HG03025 (cell line): Measurements from ENCODE around the gene KIAA0753.

Experiments
- ATAC-seq: cut with Tn5 transposase; IDR thresholded peaks from one replicate; pipeline ENCODE4 v1.9.1; 2021; ENCODE audit warnings: mild to moderate bottlenecking, moderate library complexity; ENCODE audit not compliant: unreplicated experiment, low FRiP score

The KIAA0753 gene

DNA sequence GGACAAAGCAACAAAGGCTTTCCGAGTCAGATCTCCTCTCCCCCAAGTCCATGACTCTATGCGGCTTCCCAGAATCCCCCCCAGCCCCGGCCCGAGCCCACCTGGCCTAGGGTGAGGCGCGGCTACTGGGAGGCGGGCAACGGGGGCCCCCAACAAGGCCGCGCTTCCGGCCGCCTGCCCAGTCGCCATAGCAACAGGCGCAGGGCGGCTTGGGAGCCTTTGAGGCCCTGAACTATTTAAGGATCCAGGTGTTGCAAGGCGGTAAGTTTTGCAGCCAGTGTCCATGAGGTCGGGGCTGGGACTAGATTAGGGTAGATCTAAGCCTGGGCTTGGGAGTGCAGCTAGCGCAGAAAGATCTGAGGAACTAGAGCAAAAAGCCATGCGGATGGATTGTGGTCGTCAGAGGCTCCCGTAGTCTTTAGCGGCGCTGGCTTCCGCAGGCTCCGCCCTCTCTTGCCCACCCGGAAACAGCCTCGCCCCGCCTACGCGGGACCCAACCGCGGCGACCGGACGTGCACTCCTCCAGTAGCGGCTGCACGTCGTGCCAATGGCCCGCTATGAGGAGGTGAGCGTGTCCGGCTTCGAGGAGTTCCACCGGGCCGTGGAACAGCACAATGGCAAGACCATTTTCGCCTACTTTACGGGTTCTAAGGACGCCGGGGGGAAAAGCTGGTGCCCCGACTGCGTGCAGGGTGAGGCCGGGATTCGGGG is at the start of gene KIAA0753, which contains the start of gene TXNDC17:
Gene KIAA0753, minus strand, starts transcription at position 176 of the 711 bp plus-strand sequence. CDS start 5,608 bp downstream, outside the sequence.
Gene TXNDC17, plus strand, starts transcription at position 525 of the 711 bp plus-strand sequence. Its CDS starts 23 bp downstream, at position 548.
- peak; percentile 78 for ATAC-seq

DNA sequence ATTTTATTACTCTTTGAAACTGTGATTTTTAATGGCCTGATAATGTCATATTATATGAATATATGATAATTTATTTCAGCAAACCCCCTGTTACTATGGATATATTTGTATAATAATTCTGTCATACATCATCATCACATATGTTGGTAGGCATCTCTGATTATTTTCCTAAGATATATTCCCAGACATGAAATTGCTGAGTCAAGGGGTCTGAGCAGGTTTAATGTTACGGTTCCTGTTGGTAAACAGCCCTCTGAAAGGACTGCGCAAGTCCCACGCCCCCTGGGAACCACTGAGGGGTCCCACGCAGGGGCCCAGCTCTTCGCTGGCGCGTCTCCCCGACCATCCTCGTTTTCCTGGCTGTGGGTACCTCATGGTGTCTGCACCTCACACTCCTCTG is 48.4 kb upstream of the KIAA0753 start:
- no peak for ATAC-seq

DNA sequence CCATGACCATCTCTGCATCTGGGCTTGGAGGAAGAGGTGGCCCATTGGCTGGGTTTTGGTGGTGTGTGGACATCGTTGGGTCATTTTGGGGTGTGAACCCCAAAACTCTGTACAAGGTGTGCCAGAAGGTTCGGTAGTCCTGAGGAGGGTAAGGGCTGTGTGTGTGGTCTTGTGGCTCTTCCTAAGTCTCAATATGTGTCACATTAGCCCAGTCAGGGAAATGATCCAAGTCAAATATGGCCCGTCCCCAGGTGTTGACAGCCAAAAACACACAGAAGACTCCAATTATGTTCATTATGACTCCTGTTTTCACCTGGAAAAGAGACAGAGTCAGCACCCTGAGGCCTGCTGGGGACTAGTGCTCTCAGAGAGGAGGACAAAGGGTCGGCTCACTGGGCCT is 45.5 kb upstream of the KIAA0753 start:
- ATAC-seq = no peak

DNA sequence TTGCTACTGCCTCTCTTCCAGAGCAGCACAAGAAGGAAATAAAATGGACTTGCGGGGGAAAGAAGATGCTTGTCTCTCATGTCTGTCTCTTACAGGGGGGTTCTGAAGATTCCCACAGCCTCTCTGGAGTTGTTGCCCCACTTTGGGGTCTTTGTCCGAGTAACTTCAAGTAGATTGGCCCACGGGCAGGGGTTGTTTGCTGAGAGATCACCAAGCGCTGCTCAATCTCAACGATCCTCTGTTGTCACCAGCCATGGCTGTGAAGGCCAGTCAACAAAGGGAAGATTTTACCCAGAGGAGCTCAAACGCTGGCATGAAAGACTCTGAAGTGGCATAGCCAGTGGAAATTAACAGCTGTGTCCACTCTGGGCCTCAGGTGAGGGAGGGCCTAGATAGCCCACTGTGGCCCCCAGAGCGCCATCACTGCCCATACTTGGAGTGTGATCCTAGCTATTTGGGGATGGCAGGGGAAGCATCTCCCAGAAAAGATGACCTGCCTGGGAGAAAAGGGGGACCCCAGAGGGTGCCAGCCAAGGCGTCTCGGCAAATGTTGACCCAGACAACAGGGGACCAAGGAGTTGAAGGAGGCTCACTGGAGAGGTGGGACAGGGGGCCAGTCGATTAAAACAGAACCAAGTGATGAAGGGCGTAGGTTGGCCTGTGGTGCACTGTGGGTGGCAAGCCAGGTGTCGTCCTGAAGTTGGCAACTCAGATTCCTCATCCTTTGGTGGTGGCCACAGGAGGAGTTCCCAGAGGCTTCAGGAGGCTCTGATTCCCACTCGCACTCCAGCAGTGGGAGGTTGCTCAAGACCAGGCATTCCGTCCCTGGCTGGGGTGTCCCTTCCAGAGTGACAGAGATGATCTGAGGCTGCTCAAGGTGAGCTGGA is 44.6 kb upstream of the KIAA0753 start:
- no peak for ATAC-seq

DNA sequence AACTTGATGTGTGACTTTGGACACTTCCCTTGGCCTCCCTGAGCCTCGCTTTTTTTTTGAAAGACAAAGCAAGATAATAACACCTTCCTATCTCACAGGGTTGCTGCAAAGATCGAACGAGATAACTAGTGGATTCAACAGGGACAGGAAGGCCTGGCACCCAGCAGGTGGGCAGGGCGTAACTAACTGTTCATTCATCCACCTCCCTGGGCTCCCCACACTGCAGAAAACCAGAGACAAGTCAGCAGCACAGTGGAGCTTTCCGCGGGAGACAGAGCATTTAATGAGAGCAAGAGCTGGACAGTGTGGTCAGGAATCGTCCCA is 43.9 kb upstream of the KIAA0753 start:
- ATAC-seq = no peak

DNA sequence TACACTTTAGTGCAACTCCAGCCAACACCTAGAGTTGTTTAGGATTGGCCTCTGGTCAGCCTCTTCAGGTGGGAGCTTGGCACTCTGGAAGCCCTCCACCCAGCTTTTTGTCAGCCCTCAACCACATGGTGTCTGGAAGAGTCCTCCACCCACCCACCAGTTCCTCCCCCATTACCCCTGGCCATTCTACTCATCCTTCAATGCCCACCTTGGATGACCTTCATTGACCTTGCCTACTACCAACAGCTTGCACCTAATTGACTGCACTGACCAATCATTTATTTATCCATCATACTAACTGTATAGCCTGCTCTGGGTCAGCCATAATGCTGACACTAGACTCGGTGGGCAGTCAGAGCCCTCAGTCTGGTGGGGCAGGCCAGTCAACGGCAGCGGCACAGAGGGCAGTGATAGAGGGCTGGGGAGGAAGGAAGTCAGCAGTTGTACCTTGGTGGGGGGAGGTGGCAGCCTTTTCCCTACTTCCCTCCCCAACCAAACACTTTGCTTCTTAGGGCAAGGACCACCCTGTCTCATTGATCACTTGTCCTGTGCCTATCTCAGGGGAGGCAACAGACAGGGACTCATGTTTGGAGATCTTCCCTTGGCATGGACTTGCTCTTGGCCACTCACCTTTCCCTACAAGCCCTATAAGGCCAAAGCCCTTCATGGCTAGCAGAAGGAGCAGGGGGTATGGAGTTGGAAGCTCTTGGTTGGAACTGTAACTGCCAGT is 43.4 kb upstream of the KIAA0753 start:
- no peak for ATAC-seq

DNA sequence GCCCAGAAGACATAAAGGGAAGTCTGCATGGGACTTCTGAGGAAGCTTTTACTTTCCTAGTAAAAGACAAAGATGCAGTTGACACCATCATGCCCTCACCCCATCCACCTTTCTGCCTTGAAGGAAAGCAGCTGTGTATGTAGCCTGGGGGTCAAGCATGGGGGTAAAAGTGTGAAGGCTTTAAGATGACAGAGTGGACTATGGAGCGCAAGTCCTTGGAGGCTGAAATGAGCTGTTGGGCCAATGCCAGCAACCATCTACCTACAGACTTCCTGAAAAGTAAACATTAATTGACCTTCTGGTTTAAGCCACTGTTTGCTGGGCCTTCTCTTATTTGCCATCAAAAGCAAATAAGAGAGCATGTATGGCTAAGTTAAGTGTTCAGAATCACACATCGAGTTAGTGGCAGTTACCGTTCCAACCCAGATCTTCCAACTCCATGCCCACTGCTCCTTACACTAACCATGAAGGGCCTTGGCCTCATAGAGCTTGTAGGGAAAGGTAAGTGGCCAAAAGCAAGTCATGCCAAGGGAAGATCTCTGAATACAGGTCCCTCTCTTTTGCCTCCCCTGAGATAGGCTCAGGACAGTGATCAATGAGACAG is 42.7 kb upstream of the KIAA0753 start:
- no peak for ATAC-seq

DNA sequence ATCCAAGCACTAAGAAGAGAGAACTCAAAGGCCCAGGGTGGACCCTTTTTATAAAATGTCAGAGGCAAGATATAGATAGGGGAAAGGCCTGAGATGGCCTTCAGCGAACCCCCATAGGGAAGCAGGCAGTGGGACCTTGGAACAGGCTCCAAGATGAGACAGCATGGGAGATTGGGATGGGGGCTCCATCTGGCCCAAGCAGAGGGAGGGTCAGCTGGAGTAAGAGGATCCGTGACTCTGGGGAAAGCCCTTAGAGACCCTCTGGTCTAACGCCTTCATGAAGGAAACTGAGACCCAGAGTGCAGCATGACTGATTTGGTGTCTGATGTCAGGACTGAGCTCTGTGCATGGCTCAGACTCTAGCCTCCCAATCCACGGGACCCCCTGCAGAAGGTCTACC is 41.8 kb upstream of the KIAA0753 start:
- no peak for ATAC-seq

DNA sequence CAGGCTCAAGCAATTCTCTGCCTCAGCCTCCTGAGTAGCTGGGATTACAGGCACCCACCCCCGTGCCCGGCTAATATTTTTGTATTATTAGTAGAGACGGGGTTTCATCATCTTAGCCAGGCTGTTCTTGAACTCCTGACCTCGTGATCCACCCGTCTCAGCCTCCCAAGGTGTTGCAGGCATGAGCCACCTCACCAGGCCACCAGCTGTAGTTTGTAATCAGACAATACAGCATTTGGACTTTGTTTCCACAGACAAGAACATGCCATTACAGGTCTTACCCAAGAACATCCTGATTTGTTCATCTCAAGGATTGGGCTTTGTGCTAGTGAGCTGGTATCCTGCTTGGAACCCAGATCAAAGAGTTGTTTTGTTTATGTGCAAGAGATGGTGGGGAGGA is 41.2 kb upstream of the KIAA0753 start:
- ATAC-seq = no peak

DNA sequence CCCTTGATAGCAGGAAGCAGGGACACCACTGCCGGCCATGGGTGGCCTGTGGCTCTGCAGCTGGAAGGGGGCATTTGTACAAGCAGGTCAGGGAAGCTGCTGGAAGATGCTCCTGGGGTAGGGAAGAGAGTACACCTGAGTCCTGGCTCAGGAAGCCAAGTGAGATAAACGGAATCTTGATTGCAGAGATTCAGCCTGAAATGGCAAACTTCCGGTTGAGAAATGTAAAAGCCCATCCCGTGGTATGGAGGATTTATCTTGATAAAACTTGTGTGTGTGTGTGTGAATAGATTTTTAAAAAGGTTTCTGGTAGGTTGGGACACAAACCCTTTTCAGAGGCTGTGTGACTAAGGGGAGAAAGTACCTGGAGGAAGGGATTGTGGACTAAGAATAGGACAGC is 40.7 kb upstream of the KIAA0753 start:
- ATAC-seq = no peak

DNA sequence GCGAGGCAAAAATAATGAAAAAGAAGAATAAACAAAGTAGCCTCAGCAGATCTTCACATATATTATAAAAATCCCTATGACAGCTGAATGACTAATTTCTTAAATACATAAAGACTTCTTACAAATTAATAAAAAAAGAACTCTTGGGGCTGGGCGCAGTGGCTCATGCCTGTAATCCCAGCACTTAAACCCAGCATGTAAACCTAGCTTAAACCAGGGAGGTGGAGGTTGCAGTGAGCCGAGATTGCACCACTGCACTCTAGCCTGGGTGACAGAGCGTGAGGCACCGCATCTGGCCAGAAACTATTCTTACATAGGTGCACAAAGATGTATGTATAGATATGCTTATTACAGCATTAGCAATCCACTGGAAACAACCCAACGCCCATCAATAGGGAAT is 38.7 kb upstream of the KIAA0753 start:
- ATAC-seq = no peak

DNA sequence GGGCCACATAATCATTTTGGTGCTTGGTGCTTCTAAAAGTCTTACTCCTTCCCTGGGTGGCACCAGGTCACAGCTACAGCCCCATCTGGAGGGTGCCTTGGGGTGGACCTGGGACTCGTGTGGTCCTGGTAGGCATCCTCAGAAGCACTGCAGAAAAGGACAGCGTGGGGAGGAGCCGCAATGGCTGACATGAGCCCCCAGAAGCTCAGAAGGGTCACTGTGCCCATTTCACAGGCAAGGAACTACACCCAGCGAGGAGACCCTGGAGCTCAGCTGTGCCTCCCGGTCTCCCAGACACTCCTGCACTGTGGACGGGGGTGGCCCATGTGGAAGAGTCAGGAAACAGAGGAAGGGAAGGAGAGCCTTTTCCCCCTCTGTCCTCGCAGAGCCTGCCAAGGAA is 37.4 kb upstream of the KIAA0753 start:
- ATAC-seq = no peak

DNA sequence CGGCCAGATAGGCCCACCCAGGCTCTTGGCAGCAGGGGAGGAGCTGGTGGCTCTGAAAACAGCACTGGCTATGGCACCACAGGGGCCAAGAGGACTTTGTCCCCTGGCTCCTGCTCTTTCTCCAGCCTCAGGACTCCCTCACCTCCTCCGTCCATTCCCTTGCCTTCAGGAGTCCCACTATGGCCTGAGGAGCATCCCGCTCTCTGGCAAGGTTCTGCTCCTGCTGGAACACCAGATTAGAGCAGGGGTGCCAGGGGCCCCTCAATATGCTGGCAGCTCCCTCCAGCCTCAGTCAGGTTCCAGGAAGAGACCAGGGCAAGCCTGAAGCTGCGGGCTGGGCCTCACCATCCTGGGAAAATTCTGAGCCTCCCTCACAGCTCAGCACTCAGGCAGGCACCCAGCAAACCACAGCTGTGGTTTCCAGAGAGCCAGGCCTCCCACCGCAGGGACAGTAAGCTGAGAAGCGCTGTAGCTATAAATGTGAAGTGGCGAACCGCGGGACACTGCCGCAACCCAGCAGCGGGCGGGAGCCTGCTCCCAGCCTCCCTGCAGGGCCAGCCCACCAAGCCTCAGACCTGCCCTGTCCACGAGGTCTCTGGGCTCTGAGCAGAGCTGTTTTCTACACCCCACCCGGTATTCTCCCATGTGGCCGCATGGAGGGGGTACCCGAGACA is 36.8 kb upstream of the KIAA0753 start:
- ATAC-seq = no peak

DNA sequence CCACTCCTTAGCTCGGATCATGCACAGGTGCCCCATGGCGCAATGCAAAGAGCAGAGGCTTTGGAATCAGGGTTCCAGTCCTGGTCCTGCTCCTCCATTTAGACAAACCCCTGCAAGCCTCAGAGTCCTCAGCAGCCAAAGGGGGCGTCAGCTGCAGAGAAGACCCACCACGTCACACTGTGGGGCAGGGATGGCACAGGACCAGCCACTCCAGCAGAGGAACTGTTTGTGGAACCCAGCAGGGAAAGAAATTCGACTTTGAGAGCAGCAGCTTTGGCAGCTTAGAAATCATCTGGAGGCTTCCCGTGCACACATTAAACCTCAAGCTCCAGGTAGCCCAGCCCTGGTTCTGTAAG is 36.3 kb upstream of the KIAA0753 start:
- ATAC-seq = no peak

DNA sequence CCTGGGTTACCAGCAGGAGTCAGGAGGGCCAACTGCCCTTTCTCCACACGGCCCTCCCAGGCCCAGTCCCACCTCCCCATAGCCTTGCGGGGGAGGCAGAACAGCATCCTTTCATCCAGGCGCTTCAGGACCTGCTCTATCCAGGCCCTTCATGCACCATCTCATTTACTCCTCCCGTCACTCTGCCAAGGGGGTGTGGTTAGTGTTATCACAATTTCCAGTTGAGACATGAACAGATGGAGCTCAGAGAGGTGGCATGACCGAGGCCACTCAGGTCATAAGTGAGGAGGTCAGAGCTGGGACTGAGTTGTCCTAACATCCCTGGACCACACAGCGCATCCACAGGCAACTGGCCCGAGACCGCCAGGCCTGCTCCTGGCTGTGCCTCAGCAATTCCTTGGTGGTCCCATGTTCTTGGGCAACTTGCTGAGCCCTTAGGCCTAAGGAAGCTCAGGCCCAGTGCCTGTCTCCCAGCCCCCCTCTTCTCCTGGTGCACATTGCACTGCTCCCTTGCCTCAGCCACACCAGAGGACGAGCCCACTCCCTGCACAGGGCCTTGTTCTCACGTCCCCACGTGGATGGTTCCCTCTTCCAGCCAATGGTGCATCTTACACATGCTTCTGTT is 34.8 kb upstream of the KIAA0753 start:
- no peak for ATAC-seq

DNA sequence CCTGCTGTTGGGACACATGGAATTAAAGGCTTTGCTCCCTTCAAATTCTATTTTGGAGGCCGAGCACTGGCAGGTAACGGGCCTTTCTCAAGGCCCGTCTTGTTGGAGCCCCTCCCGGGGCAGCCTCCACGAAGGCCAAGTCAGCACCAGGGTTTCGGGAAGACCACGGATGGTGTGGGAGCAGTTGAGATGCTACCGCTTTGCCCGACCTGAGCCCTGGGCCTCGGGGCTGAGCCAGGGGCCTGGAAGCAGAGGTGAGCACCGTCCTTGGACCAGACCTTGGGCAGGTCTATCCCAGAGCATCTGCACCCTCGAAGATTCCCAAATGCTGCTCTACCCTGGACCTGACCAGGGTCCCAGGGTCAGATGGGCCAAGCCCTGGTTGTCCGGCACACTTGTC is 34.1 kb upstream of the KIAA0753 start:
- no peak for ATAC-seq

DNA sequence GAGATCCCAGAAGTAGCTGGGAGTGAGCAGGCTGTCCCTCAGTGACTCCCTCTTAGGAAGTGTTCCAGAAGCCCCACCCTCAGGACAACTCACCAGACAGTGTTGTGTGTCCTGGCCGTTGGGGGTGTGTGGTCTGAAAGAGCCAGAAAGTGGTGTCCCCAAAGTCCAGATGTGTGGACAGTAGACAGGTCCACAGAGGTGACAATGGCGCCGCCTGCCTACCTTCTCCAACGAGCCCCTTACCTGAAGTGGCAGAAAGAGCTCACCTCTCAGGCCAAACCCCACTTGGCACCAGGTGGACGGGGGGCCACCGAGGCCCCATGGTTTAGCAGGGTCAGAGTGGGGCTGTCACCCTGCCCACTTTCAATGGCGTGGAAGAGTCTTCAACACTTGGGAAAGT is 30.9 kb upstream of the KIAA0753 start:
- ATAC-seq = no peak

DNA sequence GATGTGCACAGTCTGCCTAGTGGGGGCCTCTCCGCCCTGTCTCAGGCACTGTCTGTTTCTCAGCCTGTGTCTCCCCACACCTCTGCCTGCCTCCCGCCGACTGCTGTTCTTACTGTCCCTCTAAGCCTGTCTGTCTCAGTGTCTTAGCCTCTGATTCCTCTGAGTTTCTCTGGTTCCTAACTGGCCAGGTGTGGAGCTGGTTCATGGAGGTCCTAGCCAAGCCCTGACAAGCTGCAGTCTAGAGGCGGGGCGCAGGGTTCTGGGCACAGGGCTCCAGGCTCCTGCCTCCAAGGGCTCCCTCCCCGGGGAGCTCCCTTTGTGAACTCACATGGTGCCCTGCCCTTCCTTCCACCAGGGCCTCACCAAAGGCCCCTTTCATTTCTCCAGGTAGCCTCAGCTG is 30.5 kb upstream of the KIAA0753 start:
- no peak for ATAC-seq

DNA sequence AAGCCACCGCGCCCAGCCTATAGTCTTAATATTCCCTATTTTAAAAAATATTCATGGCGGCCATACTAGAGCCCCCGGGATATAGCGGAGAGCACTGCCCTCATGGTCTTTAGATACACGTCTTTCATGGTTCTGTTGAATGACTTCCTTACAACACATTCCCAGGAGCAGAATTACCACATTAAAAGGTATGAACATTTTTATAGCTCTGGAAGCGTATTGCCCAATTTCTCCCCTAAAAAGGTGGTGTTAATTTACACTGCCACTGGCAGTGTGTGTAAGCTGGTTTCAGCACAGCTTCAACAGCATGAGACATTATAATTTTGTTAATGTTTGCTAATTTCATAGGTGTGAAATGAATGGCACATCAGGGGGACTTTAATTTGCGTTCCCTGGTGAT is 30.1 kb upstream of the KIAA0753 start:
- ATAC-seq = no peak
